Caco-2 (cell line): ENCODE results near the gene PHF23. TPM values are rescaled to one million over a fixed set of nuclear protein-coding genes. Genes with fewer than 3 reads are reported as not detected.
A peak's percentile ranks its signal among the peaks of the same experiment; 100 is the strongest.

Source experiments
- BruUV-seq: library from RNA; stranded (reverse); fragments of 400-500 nt; replicated peaks from 2 replicates; lab custom pipeline; 2021; lab: Mats Ljungman, UMichigan
- CTCF ChIA-PET: fragments of 300-600 bp; sonication (Branson Sonifier 250); formaldehyde crosslinking; loops from one replicate; lab custom pipeline; 2022; ENCODE audit warnings: antibody characterized with exemption; lab: Charles Lee
- POLR2A ChIA-PET: fragments of 300-600 bp; sonication (Branson Sonifier 250); formaldehyde crosslinking; loops from one replicate; lab custom pipeline; 2022; ENCODE audit warnings: antibody characterized with exemption; lab: Charles Lee
- DNase-seq, 2 experiments: peaks; one replicate each; pipeline versions ENCODE4 v3.0.0 to v3.0.0-alpha.2; 2020 to 2022
- H3K27me3 ChIP-seq: replicated peaks from 2 replicates; pipeline ENCODE4 v1.6.0; 2011; ENCODE audit warnings: low read length; ENCODE audit not compliant: control insufficient read depth, insufficient read depth
- H3K36me3 ChIP-seq: 2 replicates; pipeline ENCODE4 v1.5.1; 2011; ENCODE audit warnings: low read length; ENCODE audit not compliant: control insufficient read depth, insufficient read depth
- H3K4me1 ChIP-seq: fragments of 250-450 bp; sonication (Bioruptor Pico); 2 replicates; pipeline ENCODE4 v1.5.1; 2020; ENCODE audit warnings: mild to moderate bottlenecking
- H3K4me3 ChIP-seq: 2 replicates; pipeline ENCODE4 v1.5.1; 2011; ENCODE audit warnings: low read depth, mild to moderate bottlenecking, control low read depth, low read length
- H3K9me3 ChIP-seq: fragments of 250-450 bp; sonication (Bioruptor Pico); 2 replicates; pipeline ENCODE4 v1.5.1; 2020; ENCODE audit warnings: mild to moderate bottlenecking, moderate library complexity
- H3K27ac Mint-ChIP-seq: one replicate; pipeline ENCODE4 v1.8.0; 2022; ENCODE audit warnings: mixed read lengths; ENCODE audit not compliant: unreplicated experiment
- H3K27me3 Mint-ChIP-seq: one replicate; pipeline ENCODE4 v1.8.0; 2022; ENCODE audit warnings: mixed read lengths; ENCODE audit not compliant: insufficient read depth, unreplicated experiment
- H3K36me3 Mint-ChIP-seq: one replicate; pipeline ENCODE4 v1.8.0; 2022; ENCODE audit warnings: mild to moderate bottlenecking, mixed read lengths; ENCODE audit not compliant: insufficient read depth, unreplicated experiment
- H3K4me1 Mint-ChIP-seq: one replicate; pipeline ENCODE4 v1.8.0; 2022; ENCODE audit warnings: low read depth, mixed read lengths; ENCODE audit not compliant: unreplicated experiment
- H3K4me3 Mint-ChIP-seq: one replicate; pipeline ENCODE4 v1.8.0; 2022; ENCODE audit warnings: mild to moderate bottlenecking, moderate library complexity, mixed read lengths; ENCODE audit not compliant: unreplicated experiment
- H3K9me3 Mint-ChIP-seq: one replicate; pipeline ENCODE4 v1.8.0; 2022; ENCODE audit warnings: mixed read lengths; ENCODE audit not compliant: unreplicated experiment
- intact Hi-C: fragments of 100-400 bp; cut with micrococcal nuclease; formaldehyde crosslinking; loops from one replicate; pipeline ENCODE4 v1.10.0; 2022; ENCODE audit not compliant: unreplicated experiment
- total RNA-seq: library from RNA; stranded (reverse); gene quantifications from 2 replicates; pipeline ENCODE4 v1.2.3, GENCODE V29; 2022
- TF ChIP-seq, protein P1 (sequence below), 2 experiments: fragments of 200-600 bp in 1 of 2; IDR thresholded peaks; 1 replicate in 1 of 2; 2 replicates in 1 of 2; pipeline versions ENCODE4 v1.5.1 to v1.8.0; 2011 to 2022; ENCODE audit warnings: antibody characterized with exemption in 1 of 2, control low read depth in 1 of 2, inconsistent platforms in 1 of 2, low read depth in 1 of 2, low read length in 1 of 2, mild to moderate bottlenecking in 1 of 2, moderate library complexity in 1 of 2; ENCODE audit not compliant: insufficient read depth in 1 of 2, severe bottlenecking in 1 of 2, unreplicated experiment in 1 of 2

PHF23 gene
- total RNA-seq, 1 experiment from 2014 or later = 20.5 TPM

DNA sequence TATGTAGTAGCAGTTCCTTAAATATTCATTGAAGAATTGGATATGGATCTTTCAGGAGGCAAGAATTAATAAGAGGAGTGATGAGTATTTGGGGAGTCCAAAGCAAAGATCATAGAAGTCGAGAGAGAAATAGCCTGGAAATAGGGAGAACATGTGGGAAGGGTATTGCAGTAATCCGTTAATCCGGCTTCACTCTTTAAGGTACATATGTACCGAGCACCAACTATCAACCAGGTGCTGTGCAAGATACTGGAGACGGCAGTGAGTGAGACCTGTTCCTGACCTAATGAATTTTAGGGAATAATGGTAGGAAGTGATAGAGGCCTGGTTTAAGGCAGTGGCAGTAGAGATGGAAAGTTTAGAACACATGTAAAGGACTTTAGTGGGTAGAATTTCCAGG is 13.8 kb upstream of the PHF23 start:
- CTCF ChIA-PET = no interaction called here
- H3K4me1 Mint-ChIP-seq = peaks cover 11% of the 10 kb centered on the region
- no peaks in the 10 kb centered on the region for H3K27me3 Mint-ChIP-seq
- peak overlapping the region; percentile 70 for H3K4me3 ChIP-seq
- peak overlapping the region; percentile 98 for H3K27ac Mint-ChIP-seq
- peaks cover 73% of the 10 kb centered on the region for H3K36me3 Mint-ChIP-seq
- no peak for DNase-seq
- peak overlapping the region; percentile 88 for H3K4me3 Mint-ChIP-seq
- TF ChIP-seq, protein P1, sequence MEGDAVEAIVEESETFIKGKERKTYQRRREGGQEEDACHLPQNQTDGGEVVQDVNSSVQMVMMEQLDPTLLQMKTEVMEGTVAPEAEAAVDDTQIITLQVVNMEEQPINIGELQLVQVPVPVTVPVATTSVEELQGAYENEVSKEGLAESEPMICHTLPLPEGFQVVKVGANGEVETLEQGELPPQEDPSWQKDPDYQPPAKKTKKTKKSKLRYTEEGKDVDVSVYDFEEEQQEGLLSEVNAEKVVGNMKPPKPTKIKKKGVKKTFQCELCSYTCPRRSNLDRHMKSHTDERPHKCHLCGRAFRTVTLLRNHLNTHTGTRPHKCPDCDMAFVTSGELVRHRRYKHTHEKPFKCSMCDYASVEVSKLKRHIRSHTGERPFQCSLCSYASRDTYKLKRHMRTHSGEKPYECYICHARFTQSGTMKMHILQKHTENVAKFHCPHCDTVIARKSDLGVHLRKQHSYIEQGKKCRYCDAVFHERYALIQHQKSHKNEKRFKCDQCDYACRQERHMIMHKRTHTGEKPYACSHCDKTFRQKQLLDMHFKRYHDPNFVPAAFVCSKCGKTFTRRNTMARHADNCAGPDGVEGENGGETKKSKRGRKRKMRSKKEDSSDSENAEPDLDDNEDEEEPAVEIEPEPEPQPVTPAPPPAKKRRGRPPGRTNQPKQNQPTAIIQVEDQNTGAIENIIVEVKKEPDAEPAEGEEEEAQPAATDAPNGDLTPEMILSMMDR (IDR thresholded peaks at IDR 0.05; ENCODE audit: insufficient read depth in 1 of 2, low read depth in 1 of 2, low read length in 1 of 2, severe bottlenecking in 1 of 2, unreplicated experiment in 1 of 2) = no peak
- TSS peak; percentile 76 for BruUV-seq
- no peaks in the 10 kb centered on the region for H3K9me3 ChIP-seq
- no peaks in the 10 kb centered on the region for H3K36me3 ChIP-seq
- no peaks in the 10 kb centered on the region for H3K9me3 Mint-ChIP-seq
- no peaks in the 10 kb centered on the region for H3K4me1 ChIP-seq
- intact Hi-C loops = no loop called here
- no peaks in the 10 kb centered on the region for H3K27me3 ChIP-seq
- POLR2A ChIA-PET = no interaction called here

DNA sequence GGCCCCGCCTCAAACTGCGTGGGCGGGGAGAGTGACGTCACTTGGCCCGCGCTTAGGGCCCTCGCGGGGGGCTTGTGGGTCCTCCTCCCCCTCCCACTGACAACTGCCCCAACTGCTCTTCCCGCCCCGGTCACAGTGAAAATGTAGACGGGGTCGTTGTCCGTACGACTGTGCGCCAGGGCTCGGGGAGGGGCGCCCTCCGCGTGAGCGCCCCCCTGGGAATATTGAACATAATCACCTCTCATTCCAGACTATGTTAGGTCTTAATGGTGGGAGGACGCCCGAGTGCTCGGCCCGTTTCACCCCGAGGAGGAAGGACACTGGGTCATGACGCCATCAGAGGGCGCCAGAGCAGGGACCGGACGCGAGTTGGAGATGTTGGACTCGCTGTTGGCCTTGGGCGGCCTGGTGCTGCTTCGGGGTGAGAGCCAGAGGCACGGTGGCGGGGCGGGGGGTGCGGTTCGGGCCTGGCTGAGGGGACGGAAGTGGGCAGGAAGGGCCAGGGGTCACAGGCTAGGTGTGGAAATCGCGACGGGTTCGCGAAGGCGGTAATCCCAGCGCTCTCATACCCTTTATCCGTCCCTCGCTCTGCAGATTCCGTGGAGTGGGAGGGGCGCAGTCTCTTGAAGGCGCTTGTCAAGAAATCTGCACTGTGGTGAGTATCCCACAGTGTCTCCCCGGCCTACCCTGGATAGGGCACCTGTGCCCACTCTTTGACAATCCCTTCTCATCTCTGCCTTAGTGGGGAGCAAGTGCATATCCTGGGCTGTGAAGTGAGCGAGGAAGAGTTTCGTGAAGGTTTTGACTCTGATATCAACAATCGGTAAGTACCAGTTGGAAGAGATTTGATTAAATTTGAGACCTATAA is 13.2 kb upstream of the PHF23 start, which contains the start of gene ELP5:
ELP5 (plus strand) TSS at position 40 of the 868 bp plus-strand sequence; CDS start at position 376, 336 bp downstream.
- peak within 1 kb of the TSS; percentile 70 for H3K4me3 ChIP-seq
- Mint-ChIP-seq H3K27ac (peak within 1 kb of the TSS; percentile 98), H3K36me3 (peaks cover 66% of the 10 kb centered on the region), H3K4me3 (peak within 1 kb of the TSS; percentile 88), H3K4me1 (peaks cover 11% of the 10 kb centered on the region), H3K9me3 (no peaks in the 10 kb centered on the region), H3K27me3 (no peaks in the 10 kb centered on the region)
- peak; percentile 88 to 93 for DNase-seq
- no peaks in the 10 kb centered on the region for H3K27me3 ChIP-seq
- intact Hi-C loops = loop anchor here (1.0 kb wide), 1 partner anchor 13 kb away; the partner anchor contains the start of gene PHF23
- CTCF ChIA-PET = interaction anchor here (1.0 kb wide), 1 partner anchor 11 kb away, joined by 3 read pairs; no protein-coding TSS in a partner anchor
- no peaks in the 10 kb centered on the region for H3K36me3 ChIP-seq
- TF ChIP-seq, protein P1 (IDR thresholded peaks at IDR 0.05; ENCODE audit: insufficient read depth in 1 of 2, low read depth in 1 of 2, low read length in 1 of 2, severe bottlenecking in 1 of 2, unreplicated experiment in 1 of 2) = no peak
- no peaks in the 10 kb centered on the region for H3K4me1 ChIP-seq
- POLR2A ChIA-PET = interaction anchor here (1.0 kb wide), 1 partner anchor 10 kb away, joined by 3 read pairs; the partner anchor contains the start of gene GABARAP
- no TSS peak for BruUV-seq
- no peaks in the 10 kb centered on the region for H3K9me3 ChIP-seq

DNA sequence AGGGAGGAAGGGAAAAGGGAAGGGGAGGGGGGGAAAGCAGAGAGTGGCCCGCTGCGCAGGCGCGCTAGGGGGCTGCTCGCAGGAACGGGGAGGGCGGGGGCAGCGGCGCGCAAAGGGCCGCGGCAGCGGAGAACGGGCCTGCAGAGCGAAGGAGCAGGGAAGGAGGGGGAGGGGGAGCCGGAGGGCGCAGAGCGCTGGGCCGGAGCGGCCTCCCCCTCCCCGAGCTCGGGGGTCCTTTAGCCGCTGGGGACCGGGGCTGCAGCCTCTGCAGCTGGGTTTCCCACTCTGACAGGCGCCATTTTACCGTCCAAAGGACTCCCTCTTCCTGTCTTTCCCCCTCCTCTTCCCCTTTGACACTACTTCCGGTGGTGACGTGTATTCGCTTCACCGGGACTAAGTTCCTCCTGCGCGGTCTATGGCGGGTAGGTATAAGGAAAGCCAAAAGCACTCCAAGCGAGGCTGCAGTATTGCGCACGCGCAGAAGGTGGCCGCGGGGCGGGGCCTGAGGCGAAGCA is 12.5 kb upstream of the PHF23 start, which contains the start of gene CTDNEP1:
CTDNEP1 (minus strand) TSS at position 74 of the 515 bp plus-strand sequence. CDS start 438 bp downstream, outside the sequence.
- ChIA-PET POLR2A (interaction anchor here (1.0 kb wide), 1 partner anchor 9 kb away, joined by 3 read pairs; the partner anchor contains the start of gene GABARAP), CTCF (interaction anchor here (1.0 kb wide), 1 partner anchor 10 kb away, joined by 3 read pairs; no protein-coding TSS in a partner anchor)
- no peaks in the 10 kb centered on the region for H3K9me3 Mint-ChIP-seq
- peaks cover 59% of the 10 kb centered on the region for H3K36me3 Mint-ChIP-seq
- TF ChIP-seq, protein P1 (IDR thresholded peaks at IDR 0.05; ENCODE audit: insufficient read depth in 1 of 2, low read depth in 1 of 2, low read length in 1 of 2, severe bottlenecking in 1 of 2, unreplicated experiment in 1 of 2) = no peak
- H3K4me1 Mint-ChIP-seq = peaks cover 11% of the 10 kb centered on the region
- H3K27me3 Mint-ChIP-seq = no peaks in the 10 kb centered on the region
- DNase-seq = peak; percentile 94 to 96
- H3K36me3 ChIP-seq = no peaks in the 10 kb centered on the region
- peak within 1 kb of the TSS; percentile 88 for H3K4me3 Mint-ChIP-seq
- H3K4me3 ChIP-seq = peak within 1 kb of the TSS; percentile 70
- H3K9me3 ChIP-seq = no peaks in the 10 kb centered on the region
- no peaks in the 10 kb centered on the region for H3K27me3 ChIP-seq
- peak within 1 kb of the TSS; percentile 98 for H3K27ac Mint-ChIP-seq
- no TSS peak for BruUV-seq
- no peaks in the 10 kb centered on the region for H3K4me1 ChIP-seq
- intact Hi-C loops = loop anchor here (1.0 kb wide), 1 partner anchor 12 kb away; the partner anchor contains the start of gene PHF23
